Upper lobe of left lung (tissue), 4 donors: ENCODE results near the gene ASH1L.

Experiments
- POLR2A ChIP-seq, 4 donors: fragments of 450-650 bp; IDR thresholded peaks; one replicate each; pipeline ENCODE4 v1.5.1; 2016 to 2017; ENCODE audit warnings: antibody characterized with exemption in 4 of 4, mild to moderate bottlenecking in 2 of 4
- TF ChIP-seq, protein P1 (sequence below), 6 experiments: fragments of 450-650 bp in 4 of 6; fragments of 200-600 bp in 2 of 6; sonication (generic) in 2 of 6; IDR thresholded peaks; one replicate each; pipeline ENCODE4 v1.5.1; 2016 to 2019; ENCODE audit warnings: antibody characterized with exemption in 6 of 6

DNA sequence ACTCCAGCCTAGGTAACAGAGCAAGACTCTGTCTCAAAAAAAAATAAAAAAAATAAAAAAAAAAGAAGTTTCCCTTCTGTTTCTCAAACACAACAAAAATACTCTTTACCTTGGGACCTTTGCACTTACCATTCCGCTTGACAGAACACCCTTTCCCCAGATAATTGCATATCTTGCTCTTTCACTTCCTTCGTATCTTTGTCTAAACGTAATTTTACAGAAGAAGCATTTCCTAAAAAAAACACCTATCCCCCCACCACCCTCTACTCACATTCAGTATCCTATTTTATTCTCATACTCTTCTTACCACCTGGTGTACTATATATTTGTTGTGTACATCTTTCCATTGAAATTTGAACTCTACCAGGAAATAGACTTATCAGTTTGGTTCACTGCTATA is 32.7 kb downstream of the ASH1L start:
- TF ChIP-seq, protein P1, sequence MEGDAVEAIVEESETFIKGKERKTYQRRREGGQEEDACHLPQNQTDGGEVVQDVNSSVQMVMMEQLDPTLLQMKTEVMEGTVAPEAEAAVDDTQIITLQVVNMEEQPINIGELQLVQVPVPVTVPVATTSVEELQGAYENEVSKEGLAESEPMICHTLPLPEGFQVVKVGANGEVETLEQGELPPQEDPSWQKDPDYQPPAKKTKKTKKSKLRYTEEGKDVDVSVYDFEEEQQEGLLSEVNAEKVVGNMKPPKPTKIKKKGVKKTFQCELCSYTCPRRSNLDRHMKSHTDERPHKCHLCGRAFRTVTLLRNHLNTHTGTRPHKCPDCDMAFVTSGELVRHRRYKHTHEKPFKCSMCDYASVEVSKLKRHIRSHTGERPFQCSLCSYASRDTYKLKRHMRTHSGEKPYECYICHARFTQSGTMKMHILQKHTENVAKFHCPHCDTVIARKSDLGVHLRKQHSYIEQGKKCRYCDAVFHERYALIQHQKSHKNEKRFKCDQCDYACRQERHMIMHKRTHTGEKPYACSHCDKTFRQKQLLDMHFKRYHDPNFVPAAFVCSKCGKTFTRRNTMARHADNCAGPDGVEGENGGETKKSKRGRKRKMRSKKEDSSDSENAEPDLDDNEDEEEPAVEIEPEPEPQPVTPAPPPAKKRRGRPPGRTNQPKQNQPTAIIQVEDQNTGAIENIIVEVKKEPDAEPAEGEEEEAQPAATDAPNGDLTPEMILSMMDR (IDR thresholded peaks at IDR 0.05) = no peak
- no peak for TF ChIP-seq POLR2A (IDR thresholded peaks at IDR 0.05)
